NCI-H2107 treated with DMSO at 0.1 percent for 48 hours (cell line): ENCODE data around the gene BST1.
A peak's percentile ranks its signal among the peaks of the same experiment; 100 is the strongest.

ENCODE experiments used
- DNase-seq: peaks from one replicate; lab custom pipeline; 2025; ENCODE audit not compliant: unreplicated experiment; lab: John Stamatoyannopoulos, UW

Gene BST1

GRCh38 chr4:15676039-15676438 is 26.8 kb upstream of the BST1 start:
- DNase-seq, result no peak

- DNase-seq, result no peak
Observed at GRCh38 chr4:15676899-15677298, 26.0 kb upstream of the BST1 start.

GRCh38 chr4:15677507-15677988 is 25.3 kb upstream of the BST1 start:
- no peak for DNase-seq

- no peak for DNase-seq
Observed at GRCh38 chr4:15681067-15681371, 21.8 kb upstream of the BST1 start.

- peak; percentile 92 for DNase-seq
Observed at GRCh38 chr4:15681372-15682241, 21.3 kb upstream of the BST1 start, which contains the start of gene FAM200B. FAM200B (plus strand) TSS chr4:15681827; CDS start chr4:15686978, 5,151 bp downstream.

GRCh38 chr4:15682242-15683142 is 20.4 kb upstream of the BST1 start:
- DNase-seq, result no peak

- DNase-seq, result no peak
Observed at GRCh38 chr4:15683143-15683495, 19.7 kb upstream of the BST1 start.

GRCh38 chr4:15684498-15684897 is 18.4 kb upstream of the BST1 start:
- no peak for DNase-seq

GRCh38 chr4:15688051-15688450 is 14.8 kb upstream of the BST1 start:
- no peak for DNase-seq

GRCh38 chr4:15689540-15689939 is 13.3 kb upstream of the BST1 start:
- no peak for DNase-seq

- no peak for DNase-seq
Observed at GRCh38 chr4:15690020-15690809, 12.7 kb upstream of the BST1 start.

GRCh38 chr4:15691346-15692135 is 11.3 kb upstream of the BST1 start:
- no peak for DNase-seq

GRCh38 chr4:15692602-15693001 is 10.3 kb upstream of the BST1 start:
- no peak for DNase-seq

- no peak for DNase-seq
Observed at GRCh38 chr4:15694431-15694830, 8.4 kb upstream of the BST1 start.

- peak; percentile 50 for DNase-seq
Observed at GRCh38 chr4:15695240-15695699, 7.6 kb upstream of the BST1 start.

GRCh38 chr4:15695729-15696128 is 7.1 kb upstream of the BST1 start:
- no peak for DNase-seq

- DNase-seq, result no peak
Observed at GRCh38 chr4:15696866-15697265, 6.0 kb upstream of the BST1 start.

- DNase-seq, result no peak
Observed at GRCh38 chr4:15703439-15703838, 574 bp downstream of the BST1 start.

GRCh38 chr4:15704129-15704528 is 1.3 kb downstream of the BST1 start:
- DNase-seq, result no peak

GRCh38 chr4:15706646-15707362 is 3.9 kb downstream of the BST1 start:
- DNase-seq, result no peak
